Measurements from ENCODE around the gene CLMN.

Gene CLMN

DNA sequence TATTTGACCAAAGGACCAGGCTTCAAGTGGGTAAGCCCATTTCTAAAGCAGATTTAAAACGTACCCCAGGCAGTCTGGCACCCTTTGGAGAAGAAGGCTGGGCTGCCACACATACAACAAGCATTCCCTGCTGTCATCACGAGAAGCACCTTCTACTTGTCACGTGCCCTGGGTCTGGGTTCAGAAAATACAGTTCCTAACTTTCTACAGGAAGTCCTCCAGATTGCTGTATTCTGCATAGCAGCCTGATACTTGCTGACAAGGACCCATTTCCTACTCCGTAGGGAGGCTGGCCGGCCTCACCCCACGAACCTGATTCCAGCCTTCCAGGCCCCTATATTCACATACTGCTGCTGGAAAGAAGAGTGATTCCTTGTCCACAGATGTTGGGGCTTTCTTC lies 7.4 kb downstream of the CLMN start:
- TF ChIP-seq, protein P1, sequence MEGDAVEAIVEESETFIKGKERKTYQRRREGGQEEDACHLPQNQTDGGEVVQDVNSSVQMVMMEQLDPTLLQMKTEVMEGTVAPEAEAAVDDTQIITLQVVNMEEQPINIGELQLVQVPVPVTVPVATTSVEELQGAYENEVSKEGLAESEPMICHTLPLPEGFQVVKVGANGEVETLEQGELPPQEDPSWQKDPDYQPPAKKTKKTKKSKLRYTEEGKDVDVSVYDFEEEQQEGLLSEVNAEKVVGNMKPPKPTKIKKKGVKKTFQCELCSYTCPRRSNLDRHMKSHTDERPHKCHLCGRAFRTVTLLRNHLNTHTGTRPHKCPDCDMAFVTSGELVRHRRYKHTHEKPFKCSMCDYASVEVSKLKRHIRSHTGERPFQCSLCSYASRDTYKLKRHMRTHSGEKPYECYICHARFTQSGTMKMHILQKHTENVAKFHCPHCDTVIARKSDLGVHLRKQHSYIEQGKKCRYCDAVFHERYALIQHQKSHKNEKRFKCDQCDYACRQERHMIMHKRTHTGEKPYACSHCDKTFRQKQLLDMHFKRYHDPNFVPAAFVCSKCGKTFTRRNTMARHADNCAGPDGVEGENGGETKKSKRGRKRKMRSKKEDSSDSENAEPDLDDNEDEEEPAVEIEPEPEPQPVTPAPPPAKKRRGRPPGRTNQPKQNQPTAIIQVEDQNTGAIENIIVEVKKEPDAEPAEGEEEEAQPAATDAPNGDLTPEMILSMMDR (IDR thresholded peaks at IDR 0.05; ENCODE audit: low read depth, low read length), result no peak
- DNase-seq, result no peak
- H3K4me1 ChIP-seq, result peaks cover 16% of the 10 kb centered on the region
- no peak overlapping the region for H3K4me3 ChIP-seq (ENCODE audit: low read depth, low read length)
- H3K36me3 ChIP-seq, result no peaks in the 10 kb centered on the region
- H3K9me3 ChIP-seq, result no peaks in the 10 kb centered on the region
- no peaks in the 10 kb centered on the region for H3K27me3 ChIP-seq

DNA sequence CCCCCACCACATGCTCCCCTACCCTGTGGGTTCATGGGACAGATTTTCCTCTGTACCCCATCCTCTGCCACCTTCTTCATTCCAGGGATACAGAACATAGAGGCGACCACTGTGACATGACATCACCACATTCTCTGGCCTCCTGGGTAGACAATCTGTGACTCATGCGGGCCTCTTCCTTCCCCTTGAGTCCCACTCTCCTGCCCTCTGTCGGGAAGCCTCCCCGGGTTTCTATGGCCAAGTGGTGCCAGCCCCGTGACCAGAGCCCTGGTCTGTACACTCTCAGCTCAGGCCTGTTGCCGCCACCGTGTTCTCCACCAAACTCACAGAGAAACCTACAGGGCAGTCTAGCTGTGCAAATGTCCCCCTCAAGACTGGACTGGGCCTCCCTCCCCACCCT lies 8.0 kb downstream of the CLMN start:
- H3K4me3 ChIP-seq (ENCODE audit: low read depth, low read length), result no peak overlapping the region
- peaks cover 15% of the 10 kb centered on the region for H3K4me1 ChIP-seq
- DNase-seq, result no peak

DNA sequence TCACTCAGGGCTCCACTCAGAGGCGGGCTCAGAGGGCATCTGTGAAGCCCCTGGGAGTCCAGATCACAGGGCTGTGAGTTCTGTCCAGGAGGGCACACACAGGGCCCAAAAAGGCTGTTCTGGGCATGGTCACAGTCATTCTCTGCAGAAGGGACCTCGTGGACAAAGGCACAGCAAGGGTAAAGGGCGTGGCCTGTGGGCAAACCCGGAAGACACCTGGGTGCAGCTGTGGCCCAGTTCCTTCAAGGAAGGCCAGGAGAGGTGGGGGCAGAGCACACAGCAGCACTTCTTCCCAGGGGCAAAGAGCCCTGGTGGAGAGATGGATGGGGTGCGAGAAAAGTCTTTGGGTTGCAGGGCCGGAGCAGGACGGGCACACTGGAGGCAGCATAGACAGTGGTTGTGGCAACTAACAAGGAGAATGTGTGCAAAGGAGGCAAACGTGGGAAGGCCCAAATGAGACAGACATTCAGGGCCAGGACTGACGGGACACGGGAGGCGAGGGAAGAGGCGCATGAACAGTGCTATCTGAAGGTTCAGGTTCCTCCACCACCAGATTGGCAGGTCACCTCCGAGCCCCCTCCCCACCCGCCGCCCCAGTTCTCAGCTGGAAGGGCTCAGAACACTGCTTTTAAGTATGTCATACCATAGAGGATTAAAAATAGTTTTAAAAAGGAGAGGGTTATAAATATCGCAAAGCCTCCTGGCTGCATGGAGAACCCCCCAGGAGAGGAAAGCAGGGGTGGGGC lies 8.9 kb downstream of the CLMN start:
- Histone ChIP-seq H3K4me3 (ENCODE audit: low read depth, low read length) (no peak overlapping the region), H3K36me3 (no peaks in the 10 kb centered on the region), H3K27me3 (no peaks in the 10 kb centered on the region), H3K9me3 (no peaks in the 10 kb centered on the region), H3K4me1 (peaks cover 14% of the 10 kb centered on the region)
- TF ChIP-seq, protein P1 (IDR thresholded peaks at IDR 0.05; ENCODE audit: low read depth, low read length), result no peak
- no peak for DNase-seq

More for the DNA sequence above, 8.0 kb downstream of the CLMN start:
- TF ChIP-seq, protein P1 (IDR thresholded peaks at IDR 0.05; ENCODE audit: low read depth, low read length), result no peak
- Histone ChIP-seq H3K9me3 (no peaks in the 10 kb centered on the region), H3K27me3 (no peaks in the 10 kb centered on the region), H3K36me3 (no peaks in the 10 kb centered on the region)

DNA sequence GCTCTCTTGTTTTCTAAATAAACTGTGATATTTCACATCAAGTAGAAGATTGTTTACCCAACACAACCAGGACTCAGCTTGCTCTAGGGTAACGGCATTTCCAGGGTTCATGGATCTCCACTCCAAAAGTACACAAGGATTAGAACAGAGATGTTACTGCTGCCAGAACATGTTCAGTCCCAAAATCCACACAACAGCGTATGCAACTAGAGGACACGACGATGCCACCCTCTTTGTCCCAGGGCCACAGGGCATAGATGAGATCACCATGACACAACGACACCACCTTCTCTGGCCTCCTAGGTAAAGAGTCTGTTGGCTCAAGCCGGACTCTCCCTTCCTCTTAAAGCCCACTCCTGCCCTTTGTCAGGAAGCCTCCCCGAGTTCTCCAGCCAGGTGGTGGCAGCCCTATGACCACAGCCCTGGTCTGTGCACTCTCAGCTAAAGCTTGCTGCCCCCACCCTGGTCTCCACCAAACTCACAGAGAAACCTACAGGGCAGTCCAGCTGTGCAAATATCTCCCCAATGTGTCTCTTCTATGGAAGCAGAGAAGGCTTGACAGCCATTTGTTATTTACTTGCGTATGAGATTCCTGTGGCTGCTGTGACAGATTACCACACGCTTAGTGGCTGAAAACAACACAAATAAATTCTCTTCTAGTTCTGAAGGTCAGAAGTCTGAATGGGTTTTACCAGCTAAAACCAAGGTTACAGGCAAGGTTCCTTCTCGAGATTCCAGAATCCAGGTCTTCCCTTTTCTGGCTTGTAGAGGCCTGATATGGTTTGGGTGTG lies 10.3 kb downstream of the CLMN start:
- H3K27me3 ChIP-seq, result no peaks in the 10 kb centered on the region
- no peak overlapping the region for H3K4me3 ChIP-seq (ENCODE audit: low read depth, low read length)
- TF ChIP-seq, protein P1 (IDR thresholded peaks at IDR 0.05; ENCODE audit: low read depth, low read length), result no peak
- DNase-seq, result no peak
- H3K9me3 ChIP-seq, result no peaks in the 10 kb centered on the region
- H3K36me3 ChIP-seq, result no peaks in the 10 kb centered on the region
- peaks cover 10% of the 10 kb centered on the region for H3K4me1 ChIP-seq

DNA sequence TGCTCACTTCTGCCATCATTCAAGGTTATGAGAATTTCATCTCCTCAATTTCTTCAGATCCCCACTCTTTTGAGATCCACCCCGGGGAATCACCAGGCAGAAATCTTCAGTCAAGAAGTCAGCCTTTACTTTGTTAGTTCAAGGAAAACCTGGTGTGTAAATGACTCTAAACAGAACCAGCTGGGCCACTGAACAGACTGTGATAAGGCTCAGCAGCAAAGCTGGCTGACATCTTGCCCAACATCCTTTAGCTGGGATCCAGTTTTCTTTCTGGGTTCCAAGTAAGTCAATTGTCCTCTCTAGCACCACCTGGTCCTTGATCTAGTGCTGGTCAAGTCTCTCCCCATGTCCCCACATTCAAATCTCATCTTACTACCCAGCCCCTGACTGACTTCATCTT lies 11.6 kb downstream of the CLMN start:
- peaks cover 14% of the 10 kb centered on the region for H3K4me1 ChIP-seq
- H3K9me3 ChIP-seq, result no peaks in the 10 kb centered on the region
- no peak for DNase-seq
- TF ChIP-seq, protein P1 (IDR thresholded peaks at IDR 0.05; ENCODE audit: low read depth, low read length), result no peak
- no peaks in the 10 kb centered on the region for H3K27me3 ChIP-seq
- H3K4me3 ChIP-seq (ENCODE audit: low read depth, low read length), result no peak overlapping the region
- H3K36me3 ChIP-seq, result no peaks in the 10 kb centered on the region
